ENCODE data around the gene CABP5.

DNA sequence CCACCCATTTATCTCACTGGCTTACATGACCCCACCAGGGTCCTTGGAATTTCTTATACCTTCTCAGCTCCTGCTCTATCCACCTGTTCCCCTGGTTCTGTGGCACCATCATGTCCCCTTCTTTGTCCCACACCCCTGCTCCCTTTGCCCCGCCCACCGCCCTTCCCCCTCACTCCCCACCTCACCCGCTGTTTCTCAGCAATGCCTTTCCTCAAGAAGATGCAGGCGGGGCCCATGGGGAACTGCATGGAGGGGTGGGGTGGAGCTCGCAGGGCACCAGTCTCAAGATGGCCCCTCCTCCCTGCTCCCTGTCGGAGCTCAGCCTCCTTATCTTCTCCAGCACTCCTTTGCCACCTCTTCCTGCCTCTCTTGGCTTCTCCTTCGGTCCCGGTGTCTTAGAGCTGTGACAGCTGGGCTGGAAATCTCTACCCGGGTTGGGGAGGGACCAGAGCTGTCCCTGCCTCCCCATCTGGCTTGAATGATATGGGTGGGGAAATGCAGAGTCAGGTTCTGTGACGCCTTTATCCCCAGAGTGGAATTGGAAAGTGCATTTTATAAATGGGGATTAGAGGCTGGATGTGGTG lies at the start of gene CABP5:
- TF ChIP-seq EZH2phosphoT487 (IDR thresholded peaks at IDR 0.05; ENCODE audit: borderline replicate concordance, low read depth, low read length), result no peak
- TF ChIP-seq, protein P1, sequence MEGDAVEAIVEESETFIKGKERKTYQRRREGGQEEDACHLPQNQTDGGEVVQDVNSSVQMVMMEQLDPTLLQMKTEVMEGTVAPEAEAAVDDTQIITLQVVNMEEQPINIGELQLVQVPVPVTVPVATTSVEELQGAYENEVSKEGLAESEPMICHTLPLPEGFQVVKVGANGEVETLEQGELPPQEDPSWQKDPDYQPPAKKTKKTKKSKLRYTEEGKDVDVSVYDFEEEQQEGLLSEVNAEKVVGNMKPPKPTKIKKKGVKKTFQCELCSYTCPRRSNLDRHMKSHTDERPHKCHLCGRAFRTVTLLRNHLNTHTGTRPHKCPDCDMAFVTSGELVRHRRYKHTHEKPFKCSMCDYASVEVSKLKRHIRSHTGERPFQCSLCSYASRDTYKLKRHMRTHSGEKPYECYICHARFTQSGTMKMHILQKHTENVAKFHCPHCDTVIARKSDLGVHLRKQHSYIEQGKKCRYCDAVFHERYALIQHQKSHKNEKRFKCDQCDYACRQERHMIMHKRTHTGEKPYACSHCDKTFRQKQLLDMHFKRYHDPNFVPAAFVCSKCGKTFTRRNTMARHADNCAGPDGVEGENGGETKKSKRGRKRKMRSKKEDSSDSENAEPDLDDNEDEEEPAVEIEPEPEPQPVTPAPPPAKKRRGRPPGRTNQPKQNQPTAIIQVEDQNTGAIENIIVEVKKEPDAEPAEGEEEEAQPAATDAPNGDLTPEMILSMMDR (conservative IDR thresholded peaks at IDR 0.05; ENCODE audit: low read length), result no peak
